ENCODE data around the gene TACC3.

The TACC3 gene

GRCh38 chr4:1705732-1706131 is 15.6 kb upstream of the TACC3 start:
- DNase-seq, result no peak

DNA sequence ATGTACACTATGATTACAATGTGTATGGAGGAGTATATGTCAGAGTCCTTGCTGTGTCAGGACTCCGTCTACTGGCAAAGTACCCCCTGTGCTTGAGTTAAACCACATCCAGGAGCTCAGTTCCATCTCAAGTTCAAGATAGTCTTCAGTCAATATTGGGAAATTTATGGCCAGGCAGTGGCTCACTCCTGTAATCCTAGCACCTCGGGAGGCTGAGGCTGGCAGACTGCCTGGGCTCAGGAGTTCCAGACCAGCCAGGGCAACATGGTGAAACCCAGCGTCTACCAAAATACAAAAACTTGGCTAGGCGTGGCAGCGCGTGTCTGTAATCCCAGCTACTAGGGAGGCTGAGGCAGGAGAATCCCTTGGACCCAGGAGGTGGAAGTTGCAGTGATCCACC is 15.0 kb upstream of the TACC3 start:
- no peak for DNase-seq

DNA sequence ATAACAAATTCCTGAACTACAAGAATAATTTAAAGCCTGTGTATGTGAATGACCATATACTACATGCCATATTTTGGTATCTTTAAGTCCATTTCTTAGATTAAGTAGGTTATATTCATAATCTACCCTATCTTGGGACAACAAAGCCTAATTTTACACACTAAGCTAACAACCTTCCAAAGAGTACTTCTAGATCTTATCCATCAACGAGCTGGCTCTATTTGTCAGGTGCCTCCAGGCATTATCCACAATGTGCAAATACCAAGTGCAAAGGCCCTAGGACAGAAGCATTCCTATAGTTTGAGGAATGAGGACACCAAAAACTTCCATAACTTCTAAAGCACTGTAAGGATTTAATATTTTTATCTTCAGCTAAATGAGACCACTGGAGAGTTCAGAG is 12.7 kb upstream of the TACC3 start:
- DNase-seq, result no peak

GRCh38 chr4:1711055-1711570 is 10.2 kb upstream of the TACC3 start:
- DNase-seq, result no peak

GRCh38 chr4:1711571-1712215 is 9.6 kb upstream of the TACC3 start:
- DNase-seq, result peak; percentile 66

- peak; percentile 98 for DNase-seq
Observed at GRCh38 chr4:1712216-1713002, 8.9 kb upstream of the TACC3 start, which contains the start of gene SLBP. SLBP (minus strand) TSS chr4:1712319; CDS start chr4:1712188, 131 bp downstream.

DNA sequence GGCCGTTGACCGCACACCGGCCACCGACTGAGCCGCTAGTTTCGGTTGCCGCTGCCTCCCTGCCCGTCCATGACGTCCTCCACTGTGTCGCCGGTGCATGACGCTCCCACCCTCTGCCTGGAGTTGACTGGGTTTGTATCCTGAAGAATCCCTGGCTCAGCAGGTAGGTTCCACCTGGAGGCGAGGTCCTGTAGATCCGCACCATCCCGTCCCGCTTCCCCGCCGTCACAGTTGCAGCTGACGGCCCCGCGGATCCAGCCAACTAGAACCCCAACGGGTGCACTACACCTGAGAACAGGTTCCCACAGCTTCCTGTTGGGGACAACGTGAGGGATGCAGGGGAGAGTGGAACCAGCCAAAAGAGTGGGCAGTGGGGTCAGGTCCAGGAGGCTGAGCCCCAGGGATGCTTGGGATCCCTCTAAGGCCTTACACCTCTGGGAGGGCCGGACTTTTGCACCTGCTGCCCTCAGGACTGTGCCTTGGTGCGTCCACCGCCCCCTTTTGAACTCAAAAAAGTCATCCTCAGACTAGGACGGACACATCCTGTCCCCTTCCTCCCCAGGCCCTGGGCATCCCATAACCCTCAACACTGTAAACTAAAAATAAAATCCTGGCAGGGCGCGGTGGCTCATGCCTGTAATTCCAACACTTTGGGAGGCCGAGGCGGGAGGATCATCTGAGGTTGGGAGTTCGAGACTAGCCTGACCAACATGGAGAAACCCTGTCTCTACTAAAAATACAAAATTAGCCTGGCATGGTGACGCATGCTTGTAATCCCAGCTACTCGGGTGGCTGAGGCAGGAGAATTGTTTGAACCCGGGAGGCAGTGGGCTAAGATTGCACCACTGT is 8.1 kb upstream of the TACC3 start:
- no peak for DNase-seq

- DNase-seq, result peak; percentile 20
Observed at GRCh38 chr4:1714303-1715001, 6.9 kb upstream of the TACC3 start.

DNA sequence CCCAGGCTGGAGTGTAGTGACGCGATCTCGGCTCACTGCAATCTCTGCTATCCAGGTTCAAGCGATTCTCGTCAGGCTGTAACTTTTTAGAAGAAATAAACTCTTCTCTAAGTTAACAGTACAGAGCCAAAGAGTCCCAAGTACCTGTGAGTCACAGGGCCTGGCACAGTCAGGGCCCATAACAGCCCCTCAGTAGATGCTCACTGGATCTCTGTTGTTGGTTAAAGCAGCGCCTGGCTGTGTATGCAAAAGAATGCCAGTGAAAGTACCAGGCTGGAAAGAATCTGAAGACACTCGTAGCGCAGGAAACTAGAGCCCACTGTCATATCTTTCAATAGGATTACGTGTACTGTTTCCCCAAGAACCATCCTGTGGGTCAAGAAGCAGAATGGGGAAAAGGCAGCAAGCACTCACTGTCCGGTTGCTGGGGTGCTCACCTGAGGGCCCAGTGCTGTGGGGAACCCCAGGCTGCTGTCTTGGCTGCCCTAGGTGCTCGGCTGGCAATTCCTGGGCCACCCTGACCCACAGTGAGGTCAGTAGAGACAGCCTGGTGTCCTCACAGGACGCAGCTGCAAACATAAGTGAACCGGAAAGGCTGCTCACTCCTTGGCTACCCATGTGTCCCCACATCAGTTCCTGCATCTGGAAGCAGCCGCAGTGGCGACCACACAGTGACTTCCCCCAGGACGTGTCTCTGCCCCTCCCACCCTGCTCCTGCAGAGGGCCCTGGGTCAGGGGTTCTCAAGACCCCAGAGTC is 6.1 kb upstream of the TACC3 start:
- peak; percentile 30 for DNase-seq

- DNase-seq, result no peak
Observed at GRCh38 chr4:1716065-1716945, 5.0 kb upstream of the TACC3 start.

GRCh38 chr4:1717129-1718094 is 3.9 kb upstream of the TACC3 start:
- no peak for DNase-seq

- no peak for DNase-seq
Observed at GRCh38 chr4:1718095-1718850, 3.0 kb upstream of the TACC3 start.

- DNase-seq, result peak; percentile 38
Observed at GRCh38 chr4:1720163-1720983, 948 bp upstream of the TACC3 start.

DNA sequence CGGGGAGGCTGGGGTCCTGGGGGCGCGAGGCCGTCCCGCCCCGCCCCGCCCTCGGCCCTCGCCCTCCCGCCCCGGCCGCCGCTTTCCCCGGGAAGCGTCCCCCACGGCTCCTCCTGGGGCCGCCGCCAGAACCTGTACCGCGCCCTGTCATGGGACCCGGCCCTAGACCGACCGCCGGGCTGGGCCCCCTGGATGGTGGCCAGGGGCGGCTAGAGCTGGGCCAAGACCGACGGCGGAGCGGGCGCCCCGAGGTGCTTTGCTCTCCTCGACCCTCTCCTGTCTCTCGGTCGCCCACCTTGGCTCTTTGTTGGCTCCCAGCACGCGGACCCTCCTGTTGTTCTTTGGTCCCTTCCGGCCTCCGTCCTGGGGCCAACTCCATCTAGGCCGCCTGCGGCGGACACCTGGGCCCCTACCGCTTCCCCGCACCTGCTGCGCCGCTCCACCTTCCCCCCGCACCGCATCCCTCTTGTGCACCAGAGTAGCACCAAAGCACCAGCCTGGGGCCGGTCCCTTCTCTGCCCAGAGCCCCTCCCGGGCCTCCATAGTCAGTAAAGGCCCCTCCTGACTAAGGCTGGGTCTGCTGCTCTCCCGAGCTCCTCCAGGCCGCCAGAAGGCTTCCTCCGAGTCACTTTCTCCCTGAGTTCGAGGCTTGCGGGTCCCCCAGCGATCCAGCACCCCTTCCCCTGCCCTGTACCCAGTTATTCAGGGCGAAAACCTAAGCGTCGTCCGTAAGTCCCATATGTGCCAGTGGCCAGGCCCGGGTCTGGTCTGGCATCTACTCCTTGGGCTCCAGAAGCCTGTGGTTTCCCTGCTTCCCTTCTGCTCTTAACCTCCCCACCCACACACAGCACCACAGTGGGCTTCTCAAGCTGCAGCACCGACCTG is 587 bp downstream of the TACC3 start:
- DNase-seq, result peak; percentile 48

DNA sequence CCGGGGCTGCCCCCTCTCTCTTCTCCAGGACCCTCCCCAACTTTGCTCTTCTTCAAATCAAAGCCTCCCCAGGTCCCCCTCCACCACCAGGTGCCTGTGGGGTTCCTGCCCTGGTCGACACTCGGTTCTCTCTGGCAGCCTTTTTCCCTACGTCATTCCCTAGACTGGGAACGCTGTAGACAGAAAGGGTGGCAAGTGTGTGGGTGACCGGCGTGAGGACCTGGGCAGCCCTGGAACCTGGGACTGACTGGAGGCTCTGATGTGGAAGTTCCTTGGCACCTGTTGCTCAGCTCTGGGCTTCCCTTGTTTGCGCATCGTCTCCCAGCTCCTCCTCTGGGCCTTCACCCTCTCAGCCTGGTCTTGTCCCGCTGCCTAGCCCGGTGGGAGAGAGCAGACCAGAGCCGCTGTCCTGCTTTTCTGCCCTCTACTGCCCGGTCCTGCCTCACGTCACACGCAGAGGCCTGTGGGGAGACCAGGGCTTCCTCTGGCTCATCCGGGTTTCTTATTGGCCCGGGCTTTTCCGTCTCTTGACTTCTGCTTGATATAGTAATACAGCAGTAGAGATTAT is 1.3 kb downstream of the TACC3 start:
- DNase-seq, result peak; percentile 57

- peak; percentile 76 for DNase-seq
Observed at GRCh38 chr4:1723131-1723801, 1.9 kb downstream of the TACC3 start.
